GM12891 (cell line): ENCODE data around the gene ADTRP.

Source experiments
- POLR2A ChIP-seq: IDR thresholded peaks from 2 replicates; pipeline ENCODE4 v1.6.1; 2011; ENCODE audit warnings: low read depth, low read length, control low read depth
- POLR2AphosphoS5 ChIP-seq: IDR thresholded peaks from 2 replicates; pipeline ENCODE4 v1.6.1; 2011; ENCODE audit warnings: low read depth, low read length, control low read depth
- TAF1 ChIP-seq: IDR thresholded peaks from 2 replicates; pipeline ENCODE4 v1.6.1; 2011; ENCODE audit warnings: low read depth, low read length, control low read depth

- TF ChIP-seq POLR2A (no peak), TAF1 (no peak), POLR2AphosphoS5 (no peak)
Observed at GRCh38 chr6:11722220-11722619, 56.4 kb downstream of the ADTRP start.
